ENCODE results near the gene ITGA3. TPM values are rescaled to one million over a fixed set of nuclear protein-coding genes. Genes with fewer than 3 reads are reported as not detected.

Gene ITGA3
- total RNA-seq, 1 experiment from 2014 or later: 14.7 TPM

DNA sequence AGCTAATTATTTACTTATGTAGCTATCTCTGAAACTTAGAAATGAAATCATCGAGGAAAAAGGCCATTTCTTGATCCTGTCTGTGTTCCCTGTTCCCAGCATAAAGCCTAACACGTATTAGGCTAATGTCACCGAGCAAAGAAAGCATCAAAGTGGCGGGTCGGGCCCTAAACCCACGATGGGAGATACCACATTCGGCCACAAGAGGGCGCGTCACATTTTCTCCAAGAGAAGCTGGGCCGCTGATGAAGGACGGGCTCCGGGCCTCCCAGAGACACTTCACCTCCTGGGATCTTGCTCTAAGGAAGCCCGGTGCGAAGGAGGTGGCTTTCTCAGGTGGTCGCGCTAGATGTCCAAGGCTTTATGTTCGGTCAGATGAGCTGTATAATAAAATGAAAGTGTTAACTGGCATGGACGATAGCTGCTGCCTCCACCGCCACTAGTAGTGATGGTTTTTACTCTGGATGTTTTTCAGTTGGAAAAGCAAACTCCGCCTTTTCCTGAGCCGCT, 38.4 kb downstream of the ITGA3 start:
- Mint-ChIP-seq H3K27ac (ENCODE audit: unreplicated experiment) (peak overlapping the region; percentile 84), H3K36me3 (ENCODE audit: insufficient read depth, unreplicated experiment) (no peaks in the 10 kb centered on the region)
- CTCF ChIA-PET: interaction anchor here (0.7 to 1.5 kb wide), 8 partner anchors 39 to 331 kb away, joined by 3 to 9 read pairs (median 4); partner anchors contain the start of genes FAM117A and KAT7

DNA sequence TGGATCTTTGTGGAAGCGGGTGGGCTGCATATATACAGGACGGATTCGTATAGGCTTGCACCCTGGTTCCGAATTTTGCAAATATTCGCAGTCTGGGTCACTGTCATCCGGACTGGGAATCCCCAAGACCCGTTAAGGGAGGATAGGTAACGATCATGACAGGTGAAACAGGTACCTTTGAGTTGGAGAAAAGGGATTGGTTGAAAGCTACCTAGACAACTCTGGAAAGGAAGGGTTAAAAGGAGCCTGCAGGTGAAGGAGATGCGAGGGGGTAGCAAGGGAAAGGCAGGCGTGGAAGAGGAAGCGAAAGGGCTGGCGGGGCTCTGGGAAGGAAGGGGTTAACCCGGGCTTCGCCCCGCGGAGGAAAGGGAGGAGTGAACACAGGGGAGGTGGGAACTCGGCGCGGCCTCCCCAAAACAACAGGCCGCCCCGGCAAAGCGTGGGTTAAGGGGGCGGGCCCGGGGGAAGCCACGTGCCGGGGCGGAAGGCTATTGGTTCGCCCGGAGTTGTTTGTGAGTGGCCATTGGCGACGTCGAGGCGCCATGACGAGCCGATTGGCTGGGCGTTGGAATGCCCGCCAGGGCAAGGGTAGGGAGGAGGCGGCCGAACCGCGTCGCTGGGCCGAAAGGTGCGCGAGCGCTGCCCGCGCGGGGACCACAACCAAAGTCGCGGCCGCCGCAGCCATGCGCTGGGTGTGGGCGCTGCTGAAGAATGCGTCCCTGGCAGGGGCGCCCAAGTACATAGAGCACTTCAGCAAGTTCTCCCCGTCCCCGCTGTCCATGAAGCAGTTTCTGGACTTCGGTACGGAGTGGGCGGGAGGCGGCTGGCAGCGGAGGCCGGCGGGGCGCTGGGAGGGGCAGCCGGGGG, 39.1 kb downstream of the ITGA3 start, which contains the start of gene PDK2:
PDK2 (plus strand) TSS at position 599 of the 867 bp plus-strand sequence; CDS start at position 684, 85 bp downstream.
- Histone ChIP-seq H3K4me3 (ENCODE audit: low read depth, low read length) (peak within 1 kb of the TSS; percentile 72), H3K9me3 (no peaks in the 10 kb centered on the region), H3K36me3 (ENCODE audit: control insufficient read depth, insufficient read depth, low read length) (no peaks in the 10 kb centered on the region), H3K4me1 (no peaks in the 10 kb centered on the region), H3K27me3 (replicated peaks; ENCODE audit: control insufficient read depth, insufficient read depth, low read length) (no peaks in the 10 kb centered on the region)
- TF ChIP-seq, protein P1, sequence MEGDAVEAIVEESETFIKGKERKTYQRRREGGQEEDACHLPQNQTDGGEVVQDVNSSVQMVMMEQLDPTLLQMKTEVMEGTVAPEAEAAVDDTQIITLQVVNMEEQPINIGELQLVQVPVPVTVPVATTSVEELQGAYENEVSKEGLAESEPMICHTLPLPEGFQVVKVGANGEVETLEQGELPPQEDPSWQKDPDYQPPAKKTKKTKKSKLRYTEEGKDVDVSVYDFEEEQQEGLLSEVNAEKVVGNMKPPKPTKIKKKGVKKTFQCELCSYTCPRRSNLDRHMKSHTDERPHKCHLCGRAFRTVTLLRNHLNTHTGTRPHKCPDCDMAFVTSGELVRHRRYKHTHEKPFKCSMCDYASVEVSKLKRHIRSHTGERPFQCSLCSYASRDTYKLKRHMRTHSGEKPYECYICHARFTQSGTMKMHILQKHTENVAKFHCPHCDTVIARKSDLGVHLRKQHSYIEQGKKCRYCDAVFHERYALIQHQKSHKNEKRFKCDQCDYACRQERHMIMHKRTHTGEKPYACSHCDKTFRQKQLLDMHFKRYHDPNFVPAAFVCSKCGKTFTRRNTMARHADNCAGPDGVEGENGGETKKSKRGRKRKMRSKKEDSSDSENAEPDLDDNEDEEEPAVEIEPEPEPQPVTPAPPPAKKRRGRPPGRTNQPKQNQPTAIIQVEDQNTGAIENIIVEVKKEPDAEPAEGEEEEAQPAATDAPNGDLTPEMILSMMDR (IDR thresholded peaks at IDR 0.05; ENCODE audit: insufficient read depth in 1 of 2, low read depth in 1 of 2, low read length in 1 of 2, severe bottlenecking in 1 of 2, unreplicated experiment in 1 of 2): no peak
- H3K27me3 Mint-ChIP-seq (ENCODE audit: insufficient read depth, unreplicated experiment): no peaks in the 10 kb centered on the region
- peak; percentile 91 for DNase-seq
- intact Hi-C loops (cut with micrococcal nuclease; ENCODE audit: unreplicated experiment): loop anchor here (5.0 kb wide), 1 partner anchor 202 kb away; no protein-coding TSS in a partner anchor
- H3K4me3 Mint-ChIP-seq (ENCODE audit: unreplicated experiment): peak within 1 kb of the TSS; percentile 95
- BruUV-seq (replicated peaks): no TSS peak
- ChIA-PET CTCF (interaction anchor here (0.7 to 1.5 kb wide), 8 partner anchors 38 to 331 kb away, joined by 3 to 9 read pairs (median 4); partner anchors contain the start of genes FAM117A and KAT7), POLR2A (no interaction called here)
- H3K27ac Mint-ChIP-seq (ENCODE audit: unreplicated experiment): peak within 1 kb of the TSS; percentile 84
- H3K4me1 Mint-ChIP-seq (ENCODE audit: low read depth, unreplicated experiment): no peaks in the 10 kb centered on the region
- H3K36me3 Mint-ChIP-seq (ENCODE audit: insufficient read depth, unreplicated experiment): no peaks in the 10 kb centered on the region
- H3K9me3 Mint-ChIP-seq (ENCODE audit: unreplicated experiment): no peaks in the 10 kb centered on the region

More for the DNA sequence above, 38.4 kb downstream of the ITGA3 start:
- no peaks in the 10 kb centered on the region for H3K4me1 Mint-ChIP-seq (ENCODE audit: low read depth, unreplicated experiment)
- POLR2A ChIA-PET: no interaction called here
- H3K4me3 ChIP-seq (ENCODE audit: low read depth, low read length): peak overlapping the region; percentile 41
- H3K4me3 Mint-ChIP-seq (ENCODE audit: unreplicated experiment): peak overlapping the region; percentile 95
- TF ChIP-seq, protein P1 (IDR thresholded peaks at IDR 0.05; ENCODE audit: insufficient read depth in 1 of 2, low read depth in 1 of 2, low read length in 1 of 2, severe bottlenecking in 1 of 2, unreplicated experiment in 1 of 2): peak; percentile 52 to 60
- H3K27me3 ChIP-seq (replicated peaks; ENCODE audit: control insufficient read depth, insufficient read depth, low read length): no peaks in the 10 kb centered on the region
- H3K4me1 ChIP-seq: no peaks in the 10 kb centered on the region
- H3K9me3 ChIP-seq: no peaks in the 10 kb centered on the region
- H3K9me3 Mint-ChIP-seq (ENCODE audit: unreplicated experiment): no peaks in the 10 kb centered on the region
- no peaks in the 10 kb centered on the region for H3K36me3 ChIP-seq (ENCODE audit: control insufficient read depth, insufficient read depth, low read length)
- no TSS peak for BruUV-seq (replicated peaks)
- DNase-seq: peak; percentile 77 to 80
- H3K27me3 Mint-ChIP-seq (ENCODE audit: insufficient read depth, unreplicated experiment): no peaks in the 10 kb centered on the region
- intact Hi-C loops (cut with micrococcal nuclease; ENCODE audit: unreplicated experiment): loop anchor here (5.0 kb wide), 1 partner anchor 203 kb away; no protein-coding TSS in a partner anchor

DNA sequence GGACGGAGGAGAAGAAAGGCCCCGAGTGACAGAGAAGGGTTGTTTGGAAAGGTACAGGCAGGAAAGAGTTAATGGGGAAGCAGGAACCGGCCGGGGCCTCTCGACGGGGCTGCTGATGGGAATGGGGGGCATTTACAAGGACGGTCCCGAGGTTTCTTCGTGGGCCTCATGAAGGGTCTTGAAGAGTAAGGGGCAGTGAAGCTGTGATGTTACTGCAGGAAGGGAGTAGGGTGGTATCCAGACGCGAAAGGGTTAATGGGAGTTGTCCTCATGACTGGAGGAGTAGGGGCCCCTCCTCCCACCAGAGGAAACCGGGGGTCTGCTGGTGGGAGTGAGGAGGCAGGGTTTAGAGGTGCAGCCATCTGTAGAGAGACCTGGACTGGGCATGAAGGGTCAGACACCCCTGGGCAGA, 39.7 kb downstream of the ITGA3 start:
- BruUV-seq (replicated peaks): no TSS peak
- Histone ChIP-seq H3K4me1 (no peaks in the 10 kb centered on the region), H3K4me3 (ENCODE audit: low read depth, low read length) (peak overlapping the region; percentile 72), H3K9me3 (no peaks in the 10 kb centered on the region), H3K27me3 (replicated peaks; ENCODE audit: control insufficient read depth, insufficient read depth, low read length) (no peaks in the 10 kb centered on the region), H3K36me3 (ENCODE audit: control insufficient read depth, insufficient read depth, low read length) (no peaks in the 10 kb centered on the region)
- H3K4me3 Mint-ChIP-seq (ENCODE audit: unreplicated experiment): peak overlapping the region; percentile 95
- TF ChIP-seq, protein P1 (IDR thresholded peaks at IDR 0.05; ENCODE audit: insufficient read depth in 1 of 2, low read depth in 1 of 2, low read length in 1 of 2, severe bottlenecking in 1 of 2, unreplicated experiment in 1 of 2): no peak
- no peaks in the 10 kb centered on the region for H3K9me3 Mint-ChIP-seq (ENCODE audit: unreplicated experiment)
- ChIA-PET CTCF (no interaction called here), POLR2A (no interaction called here)
- DNase-seq: no peak
- H3K4me1 Mint-ChIP-seq (ENCODE audit: low read depth, unreplicated experiment): no peaks in the 10 kb centered on the region
- intact Hi-C loops (cut with micrococcal nuclease; ENCODE audit: unreplicated experiment): no loop called here
- peak overlapping the region; percentile 84 for H3K27ac Mint-ChIP-seq (ENCODE audit: unreplicated experiment)
- no peaks in the 10 kb centered on the region for H3K36me3 Mint-ChIP-seq (ENCODE audit: insufficient read depth, unreplicated experiment)
- no peaks in the 10 kb centered on the region for H3K27me3 Mint-ChIP-seq (ENCODE audit: insufficient read depth, unreplicated experiment)

Measured in Caco-2 (cell line).